HG02678 (cell line): ENCODE results near the gene ZMIZ1.

ENCODE experiments used
- ATAC-seq: cut with Tn5 transposase; IDR thresholded peaks from one replicate; pipeline ENCODE4 v1.9.1; 2021; ENCODE audit warnings: mild to moderate bottlenecking, moderate library complexity; ENCODE audit not compliant: unreplicated experiment

The ZMIZ1 gene

DNA sequence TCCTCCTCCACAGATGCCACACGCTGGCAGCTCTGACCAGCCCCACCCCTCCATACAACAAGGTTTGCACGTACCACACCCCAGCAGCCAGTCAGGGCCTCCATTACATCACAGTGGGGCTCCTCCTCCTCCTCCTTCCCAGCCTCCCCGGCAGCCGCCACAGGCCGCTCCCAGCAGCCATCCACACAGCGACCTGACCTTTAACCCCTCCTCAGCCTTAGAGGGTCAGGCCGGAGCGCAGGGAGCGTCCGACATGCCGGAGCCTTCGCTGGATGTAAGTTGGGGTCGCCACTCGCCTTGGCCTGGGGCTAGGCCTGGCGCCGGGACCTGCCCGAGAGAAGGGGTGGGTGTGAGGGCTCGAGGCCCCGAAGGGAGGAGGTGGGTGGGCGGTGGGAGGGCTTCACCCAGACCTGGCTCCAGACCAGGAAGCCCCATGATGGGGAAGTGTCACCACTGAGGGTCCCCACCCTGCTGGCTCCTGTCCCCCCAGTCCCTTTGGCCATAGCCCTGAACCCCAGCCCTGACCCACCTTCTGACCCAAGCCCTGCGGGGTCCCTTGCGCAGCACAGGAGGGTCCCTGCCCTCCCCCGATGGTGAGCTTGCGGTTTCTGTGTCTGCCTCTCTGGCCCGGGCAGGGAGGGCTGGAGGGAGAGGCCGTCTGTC, 242.3 kb downstream of the ZMIZ1 start:
- ATAC-seq = no peak

DNA sequence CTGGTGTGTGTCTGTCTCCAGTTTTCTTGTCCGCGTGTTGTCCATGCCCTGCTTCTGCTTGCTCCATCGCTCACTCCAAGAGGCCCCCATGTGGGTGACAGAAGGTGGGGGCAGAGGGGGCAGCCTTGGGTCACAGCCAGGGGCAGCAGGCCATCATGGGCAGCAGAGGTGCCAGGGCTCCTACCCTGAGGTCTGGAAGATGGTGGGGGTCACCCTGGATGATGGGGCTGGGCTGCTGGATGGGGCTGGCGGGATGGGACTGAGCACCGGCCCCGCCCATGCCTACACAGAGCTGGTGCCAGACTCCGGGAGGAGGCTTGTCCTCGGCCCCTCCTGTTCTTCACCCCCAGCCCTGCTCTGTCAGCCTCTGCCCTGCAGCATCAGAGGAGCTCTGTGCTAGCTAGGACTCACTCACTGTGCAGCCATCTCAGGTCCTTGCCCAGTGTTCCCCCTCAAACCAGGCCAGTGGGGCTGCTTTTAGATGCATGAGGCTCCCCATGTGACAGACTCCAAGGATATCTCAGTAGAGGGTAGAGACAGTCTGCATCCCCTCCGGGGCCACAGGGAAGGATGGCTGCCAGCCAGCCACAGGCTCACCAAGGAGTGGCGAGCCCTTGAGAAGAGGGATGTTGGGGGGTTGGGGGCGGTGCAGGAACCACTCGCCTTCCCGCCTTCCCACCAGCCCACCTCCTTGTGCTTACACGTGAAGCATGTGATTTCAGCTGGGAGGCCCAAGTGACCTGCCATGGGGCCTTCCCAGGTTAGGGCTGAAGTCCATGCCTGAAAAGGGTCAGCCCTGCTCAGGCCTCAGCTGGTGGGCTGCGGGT, 243.0 kb downstream of the ZMIZ1 start:
- ATAC-seq = no peak

DNA sequence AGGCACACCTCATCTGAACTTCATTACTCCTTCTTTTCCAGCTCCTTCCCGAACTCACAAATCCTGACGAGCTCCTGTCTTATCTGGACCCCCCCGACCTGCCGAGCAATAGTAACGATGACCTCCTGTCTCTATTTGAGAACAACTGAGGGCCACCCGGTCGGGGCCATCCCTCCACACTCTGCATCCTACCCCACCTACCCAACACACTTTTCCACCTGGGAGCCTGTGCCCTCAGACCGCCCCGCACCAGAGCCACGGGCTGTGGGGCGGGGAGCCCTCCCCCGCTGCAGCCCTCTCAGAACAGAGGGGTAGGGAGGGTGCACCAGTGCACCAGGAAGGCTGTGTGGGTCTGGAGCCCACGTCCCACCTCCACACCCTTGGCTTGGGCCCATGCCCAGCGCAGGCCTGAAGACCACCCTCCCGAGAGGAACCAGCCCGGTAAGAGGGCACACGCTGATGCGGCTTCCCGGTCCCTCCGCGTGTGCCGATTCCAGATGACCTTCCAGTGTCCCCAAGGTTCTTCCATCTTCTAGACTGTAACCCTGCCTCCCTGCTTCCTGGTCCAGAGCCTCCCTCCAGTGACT, 243.9 kb downstream of the ZMIZ1 start:
- no peak for ATAC-seq

DNA sequence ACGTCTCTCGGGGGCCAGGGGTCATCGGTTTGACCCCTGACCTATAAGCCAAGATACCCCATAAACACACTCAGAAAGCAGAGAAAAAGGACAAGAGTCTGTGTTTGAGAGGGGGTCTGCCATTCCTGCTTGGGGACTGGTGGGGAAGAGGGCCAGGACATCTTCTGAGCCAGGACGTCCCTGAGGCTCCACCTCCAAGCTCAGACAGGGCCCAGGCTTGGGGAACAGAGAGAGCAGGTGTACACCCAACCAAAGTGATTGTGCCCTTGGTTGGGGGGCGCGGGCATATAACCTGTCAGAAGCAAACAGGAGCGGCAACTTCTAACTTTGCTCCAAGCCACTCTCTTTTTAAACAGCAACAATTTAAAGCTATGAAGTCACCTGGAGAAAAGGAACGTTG, 244.6 kb downstream of the ZMIZ1 start:
- no peak for ATAC-seq

DNA sequence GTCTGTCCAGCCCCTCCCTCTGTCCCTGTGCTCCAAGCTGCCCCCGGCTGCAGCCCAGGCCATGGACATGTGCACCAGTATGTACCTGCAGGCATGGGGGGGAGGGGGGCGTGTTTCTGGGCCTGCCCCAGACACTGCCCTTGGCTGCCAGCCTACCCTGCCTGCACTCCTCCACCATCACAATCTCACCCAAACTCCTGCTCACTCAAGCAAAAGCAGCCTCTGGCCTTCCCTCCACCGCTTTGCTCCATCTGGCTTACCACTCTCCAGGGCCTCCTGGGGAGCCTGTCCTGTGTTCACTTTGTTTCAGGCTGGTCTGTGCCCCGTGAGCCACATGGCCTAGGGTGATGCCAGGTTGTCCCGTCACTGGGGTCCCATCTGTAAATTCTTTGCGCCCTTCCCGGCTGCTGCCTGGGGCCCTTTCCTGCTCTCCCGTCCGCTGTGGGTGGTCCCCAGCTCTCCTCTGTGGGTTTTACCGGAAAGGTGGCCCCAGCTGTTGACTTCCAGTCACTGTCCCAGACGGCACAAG, 245.2 kb downstream of the ZMIZ1 start:
- no peak for ATAC-seq

DNA sequence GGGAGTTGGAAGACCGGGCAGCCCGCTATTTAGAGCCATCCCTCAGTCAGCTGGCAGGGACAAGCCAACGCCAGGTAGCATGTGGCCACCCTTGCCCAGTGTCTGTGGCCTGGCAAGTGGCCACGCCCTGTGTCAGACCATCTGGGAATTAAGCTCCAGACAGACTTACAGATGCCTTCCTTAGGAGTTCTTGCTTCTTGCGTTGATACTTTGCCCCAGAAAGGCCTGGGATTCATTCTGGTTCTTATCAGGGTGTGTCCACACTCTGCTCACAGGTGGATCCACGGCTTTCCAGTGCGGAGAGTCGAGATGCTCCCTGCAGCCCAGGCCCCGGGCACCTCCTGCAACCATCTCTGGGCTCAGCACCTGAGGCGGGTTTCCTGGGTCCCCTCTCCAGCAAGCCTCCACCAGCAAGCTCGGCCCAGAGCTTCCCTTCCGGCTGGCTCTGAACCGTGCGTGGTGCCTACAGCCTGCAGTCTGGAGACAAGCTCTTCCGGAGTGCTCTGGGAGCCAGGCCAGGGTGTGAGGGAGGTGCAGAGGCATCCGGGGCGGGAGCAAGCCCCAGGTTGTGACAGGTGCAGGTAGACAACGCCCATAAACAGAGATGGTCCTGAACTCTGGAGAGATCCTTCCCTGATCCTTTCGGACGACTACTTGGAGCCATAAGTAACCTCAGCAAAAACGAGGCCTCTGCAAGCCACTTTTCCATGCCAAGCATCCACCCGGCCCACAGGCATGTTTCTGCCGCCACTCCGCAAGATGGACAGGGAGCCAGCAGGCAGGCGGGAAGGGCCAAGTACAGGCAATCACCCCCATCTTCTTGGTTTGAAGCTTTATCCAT, 246.2 kb downstream of the ZMIZ1 start:
- ATAC-seq = no peak

DNA sequence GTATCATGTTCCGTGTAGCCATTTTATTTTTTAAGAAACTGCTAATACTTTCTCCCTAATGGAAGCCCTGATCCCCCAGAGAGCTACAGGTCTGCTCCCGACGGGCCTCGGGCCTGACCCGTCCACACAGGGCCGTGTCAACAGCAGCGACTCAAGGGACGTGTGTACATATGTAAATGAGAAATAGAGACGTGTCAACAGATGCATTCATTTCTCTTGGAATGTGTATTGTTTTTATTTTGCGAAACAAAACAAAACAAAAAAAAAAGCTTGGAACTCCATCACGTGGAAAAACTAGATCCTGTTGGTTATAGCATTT, 246.8 kb downstream of the ZMIZ1 start:
- no peak for ATAC-seq

DNA sequence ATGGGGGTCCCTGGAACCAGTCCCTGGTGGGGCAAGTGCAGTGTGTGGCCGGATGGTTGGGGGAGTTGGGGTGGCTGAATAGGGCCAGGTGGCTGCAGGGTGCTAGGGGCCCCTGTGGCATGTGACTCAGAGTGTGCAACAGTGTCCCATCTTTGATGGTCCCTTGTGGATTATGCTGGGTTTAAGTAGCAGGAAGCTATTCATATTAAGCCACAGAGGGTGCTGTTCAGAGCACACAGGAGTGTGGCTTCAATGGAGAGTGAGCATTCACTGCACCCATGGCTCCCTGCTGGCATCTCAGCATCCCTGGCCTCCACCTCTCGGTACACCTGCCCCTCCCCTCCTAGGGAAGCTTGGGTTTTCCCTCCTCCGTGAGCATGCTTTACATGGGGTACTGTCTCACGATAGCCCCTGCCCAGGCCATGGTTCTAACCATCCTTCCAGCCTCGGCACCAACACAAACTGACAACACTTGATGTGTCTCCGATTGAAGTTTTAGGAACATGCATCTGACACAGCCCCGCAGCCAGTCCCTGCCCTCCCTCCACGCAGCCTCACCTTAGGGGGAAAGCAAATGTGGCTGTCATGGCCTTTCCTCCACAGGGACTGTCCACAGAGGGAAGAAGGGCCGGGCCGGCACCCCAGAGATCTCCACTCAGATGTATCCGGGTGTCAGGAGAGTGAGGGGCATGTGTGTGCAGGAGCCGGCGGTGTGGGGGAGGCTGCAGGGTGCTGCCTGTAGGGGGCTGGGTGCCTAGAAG, 248.1 kb downstream of the ZMIZ1 start:
- ATAC-seq = peak; percentile 72

DNA sequence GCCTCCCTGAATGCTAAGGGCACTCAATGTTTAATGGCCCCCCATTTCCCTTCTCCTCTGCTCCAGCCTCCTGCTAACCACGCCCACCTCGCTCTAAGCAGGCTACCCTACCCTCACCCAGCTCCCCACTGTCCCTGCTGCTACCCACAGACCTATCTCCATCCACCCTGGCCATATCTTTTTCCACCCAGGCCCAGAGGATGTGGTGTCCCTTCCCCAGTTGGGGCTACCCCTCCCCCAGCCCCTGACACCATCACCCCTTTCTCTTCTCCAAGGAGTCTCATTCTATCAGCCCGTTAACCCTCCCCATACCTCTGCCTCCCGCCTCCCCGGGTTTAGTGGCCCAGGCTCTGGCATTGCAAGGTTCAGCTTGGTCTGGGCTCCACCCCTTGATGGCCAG, 249.6 kb downstream of the ZMIZ1 start:
- ATAC-seq = no peak

DNA sequence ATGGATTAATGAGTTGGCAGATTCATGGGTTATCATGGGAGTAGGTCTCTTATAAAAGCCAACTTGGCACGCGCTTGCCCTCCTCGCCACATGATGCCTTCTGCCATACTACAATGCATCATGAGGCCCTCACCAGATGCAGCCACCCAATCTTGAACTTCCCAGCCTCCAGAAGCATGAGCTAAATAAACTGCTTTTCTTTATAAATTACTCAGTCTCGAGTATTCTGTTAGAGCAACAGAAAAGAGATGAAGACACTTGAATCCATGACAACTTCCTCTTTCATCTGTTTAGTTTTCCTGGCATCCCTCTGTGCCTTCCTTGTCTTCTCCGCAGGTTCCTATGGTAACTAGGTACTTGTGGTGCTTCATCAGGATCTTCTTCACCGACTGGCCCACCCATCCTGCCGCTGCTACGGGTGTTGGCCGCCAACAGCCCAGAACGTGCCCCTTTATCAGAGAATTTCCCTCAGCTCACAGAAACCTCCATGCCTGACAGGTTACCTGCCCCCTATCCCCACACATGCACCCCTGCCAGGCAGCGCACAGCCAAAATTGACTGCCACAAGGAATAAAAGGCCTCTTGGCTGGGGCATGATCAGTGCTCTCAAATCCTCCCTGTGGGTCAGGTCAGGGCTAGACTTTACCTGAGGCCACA, 250.5 kb downstream of the ZMIZ1 start:
- ATAC-seq = no peak

DNA sequence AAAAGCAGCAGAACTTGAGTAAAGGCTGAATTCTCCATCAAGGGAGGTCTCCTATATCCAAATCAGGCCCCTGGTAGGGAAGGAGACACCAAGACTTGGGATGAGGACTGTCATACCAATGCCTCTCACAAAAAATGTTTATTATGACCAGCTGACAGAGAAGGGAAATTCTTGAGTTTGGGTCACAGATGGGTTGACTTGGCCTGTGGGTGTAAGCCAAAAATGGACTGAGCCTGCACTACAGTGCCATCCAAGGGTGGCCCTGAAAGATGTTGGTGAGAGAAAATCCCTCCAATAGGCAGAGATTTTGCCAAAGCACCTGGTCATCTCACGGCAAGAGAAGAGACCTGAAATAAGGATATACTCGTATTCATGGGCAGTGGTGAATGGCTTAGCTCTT, 251.6 kb downstream of the ZMIZ1 start:
- ATAC-seq = no peak

DNA sequence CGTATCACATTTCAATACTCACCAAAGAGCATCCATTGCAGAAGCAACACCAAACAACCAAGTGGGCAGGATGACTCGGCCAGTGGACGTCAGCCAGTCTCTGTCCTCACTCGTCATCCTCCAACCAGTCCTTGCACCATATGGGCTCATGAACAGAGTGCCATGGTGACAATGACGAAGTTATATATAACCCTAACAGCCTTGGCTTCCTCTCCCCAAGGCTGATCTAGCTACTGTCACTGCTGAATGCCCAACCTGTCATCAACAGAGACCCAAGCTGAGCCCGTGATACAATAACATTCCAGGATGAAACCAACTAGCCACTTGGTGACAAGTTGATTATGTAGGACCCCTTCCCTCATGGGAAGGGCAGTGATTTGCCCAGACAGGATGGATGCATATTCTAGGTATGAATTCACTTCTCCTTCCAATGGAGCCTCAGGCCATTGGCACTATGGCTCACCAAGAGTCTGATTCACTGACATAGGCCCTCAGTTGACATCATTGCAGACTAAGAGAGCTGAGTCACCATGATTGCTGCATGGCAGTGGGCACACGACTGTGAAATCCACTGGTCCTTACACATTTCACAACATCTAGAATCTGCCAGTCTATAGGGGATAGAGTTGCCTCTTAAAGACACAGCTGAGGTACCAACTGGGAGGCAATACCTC, 252.2 kb downstream of the ZMIZ1 start:
- no peak for ATAC-seq

DNA sequence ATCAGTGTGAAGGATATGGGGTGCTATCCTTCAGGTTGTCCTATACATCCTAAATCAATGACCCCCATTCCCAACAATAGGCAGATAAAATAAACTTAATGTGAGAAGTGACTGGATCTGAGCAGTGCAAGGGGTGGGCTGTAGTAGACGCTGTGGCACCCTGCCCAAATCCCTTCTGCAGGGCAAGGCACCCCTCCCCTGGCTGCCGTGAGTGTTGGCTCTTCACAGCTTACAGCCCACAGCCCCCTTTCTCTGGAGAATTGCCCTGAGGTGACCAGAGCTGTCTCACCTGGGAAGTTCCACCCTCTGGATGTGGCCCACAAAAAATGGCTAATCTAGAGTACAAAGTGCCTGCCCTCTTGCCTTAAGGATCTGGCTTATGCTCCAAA, 252.7 kb downstream of the ZMIZ1 start:
- ATAC-seq = no peak

DNA sequence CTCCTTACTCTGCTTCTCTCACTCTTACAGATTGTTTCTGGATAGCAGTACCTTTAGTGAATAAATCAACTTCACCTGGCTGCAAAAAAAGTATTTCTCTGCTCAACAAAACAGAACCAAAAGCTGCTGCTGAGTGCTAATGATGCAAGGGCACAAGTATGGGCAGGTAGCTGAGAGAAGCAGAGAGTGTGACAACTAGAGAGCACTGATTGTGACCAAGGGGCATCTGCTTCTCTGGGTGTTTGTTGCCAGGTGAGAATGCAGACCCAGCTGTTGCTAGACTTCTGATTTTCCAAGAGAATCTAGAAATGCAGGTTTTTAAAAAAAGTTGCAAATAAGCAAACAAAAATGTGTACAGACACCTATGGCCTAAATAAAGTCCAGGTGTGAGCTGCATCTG, 253.2 kb downstream of the ZMIZ1 start:
- no peak for ATAC-seq

DNA sequence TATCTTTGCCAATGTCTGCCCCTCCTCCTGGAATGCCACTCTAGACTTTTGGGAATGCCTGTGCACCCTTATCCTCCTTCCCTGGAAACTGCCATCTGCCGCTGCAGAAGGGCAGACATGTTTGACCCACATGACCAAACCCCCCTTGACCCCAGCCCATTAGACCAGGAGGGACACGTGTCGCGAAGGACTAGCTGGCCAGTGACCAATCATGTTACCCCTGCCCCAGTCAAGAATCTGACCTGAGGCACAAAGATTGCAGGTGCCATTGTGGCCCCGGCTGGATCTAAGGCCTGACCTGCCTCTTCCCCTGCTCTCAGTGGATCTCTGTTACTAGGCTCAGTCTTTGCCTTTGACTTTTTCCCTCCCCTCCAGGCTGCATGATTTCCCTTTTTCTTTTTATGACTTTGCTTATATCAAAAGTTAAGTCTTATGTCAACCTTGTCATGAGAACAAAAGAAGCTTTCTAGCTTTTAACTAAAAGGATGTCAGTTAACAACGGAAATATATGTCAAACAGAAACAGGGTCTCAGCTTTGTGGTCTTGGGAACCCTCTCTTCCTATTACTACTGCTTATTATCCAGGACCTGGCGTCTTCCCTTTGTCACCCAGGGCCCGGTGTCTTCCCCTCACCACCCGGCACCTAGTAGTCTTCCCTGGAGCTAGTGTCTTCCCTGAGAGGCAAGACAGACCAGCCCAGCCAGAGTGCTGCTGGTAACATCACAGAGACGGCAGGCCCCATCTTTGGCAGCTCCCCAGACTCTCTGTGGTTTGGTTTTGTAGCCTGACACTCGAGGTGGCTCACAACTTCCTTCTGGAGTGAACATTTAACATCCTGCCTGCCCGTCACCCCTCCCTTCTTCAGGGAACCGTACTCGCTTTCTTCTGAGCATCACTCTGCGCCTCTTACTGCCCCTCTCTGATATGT, 254.1 kb downstream of the ZMIZ1 start:
- peak; percentile 67 for ATAC-seq

DNA sequence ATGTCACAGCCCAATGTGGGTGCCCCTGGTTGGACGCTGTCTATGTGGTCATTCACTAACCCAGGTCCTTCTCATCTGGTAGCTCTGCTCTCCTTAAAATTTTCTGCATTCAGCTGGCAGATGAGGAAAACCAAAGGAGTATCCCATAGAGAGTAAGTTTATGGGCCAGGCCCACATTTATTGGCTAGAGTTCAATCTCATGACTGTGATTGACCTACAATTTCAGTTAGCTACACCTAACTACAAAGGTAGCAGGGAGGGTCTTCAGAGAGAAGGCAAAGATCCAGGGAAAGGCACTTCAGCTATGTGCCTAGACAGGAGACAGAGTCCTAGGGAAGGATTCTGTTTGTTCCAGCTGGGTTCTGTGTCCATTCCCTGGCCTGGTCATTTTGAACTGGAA, 254.8 kb downstream of the ZMIZ1 start:
- ATAC-seq = no peak

DNA sequence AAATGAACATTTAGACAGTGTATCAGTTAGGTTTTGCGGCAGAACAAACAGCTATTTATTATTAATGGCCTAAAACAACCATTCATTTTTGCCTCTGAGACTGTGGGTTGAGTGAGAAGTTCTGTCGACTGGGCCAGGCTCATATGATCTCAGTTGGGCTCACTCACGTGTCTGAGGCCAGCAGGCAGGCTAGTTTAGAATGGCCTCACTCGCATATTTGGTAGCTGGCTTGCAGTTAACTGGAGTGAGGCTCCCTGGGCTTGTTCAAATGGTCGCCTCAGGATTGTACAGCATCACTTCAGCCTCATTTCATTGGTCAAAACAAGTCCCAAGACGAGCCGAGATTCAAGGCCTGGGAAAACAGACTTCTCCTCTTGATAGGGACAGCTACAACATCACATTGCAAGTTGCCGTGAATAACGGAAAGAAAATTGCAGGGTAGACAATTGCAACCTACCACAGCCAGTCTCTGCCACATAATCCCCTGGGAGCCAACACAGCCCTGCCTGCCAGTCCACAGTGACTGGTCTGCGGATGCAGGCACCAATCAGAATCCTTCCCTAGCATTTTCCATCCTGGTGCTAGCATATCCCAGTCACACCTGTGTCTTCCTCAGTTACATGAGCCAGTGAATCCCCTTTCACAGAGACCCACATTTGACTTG, 255.4 kb downstream of the ZMIZ1 start:
- ATAC-seq = no peak
